HG03442 (cell line): ENCODE data around the gene SLC29A3.

ENCODE experiments used
- ATAC-seq: cut with Tn5 transposase; IDR thresholded peaks from one replicate; pipeline ENCODE4 v1.9.1; 2021; ENCODE audit warnings: mild to moderate bottlenecking, moderate library complexity; ENCODE audit not compliant: unreplicated experiment

SLC29A3 gene

DNA sequence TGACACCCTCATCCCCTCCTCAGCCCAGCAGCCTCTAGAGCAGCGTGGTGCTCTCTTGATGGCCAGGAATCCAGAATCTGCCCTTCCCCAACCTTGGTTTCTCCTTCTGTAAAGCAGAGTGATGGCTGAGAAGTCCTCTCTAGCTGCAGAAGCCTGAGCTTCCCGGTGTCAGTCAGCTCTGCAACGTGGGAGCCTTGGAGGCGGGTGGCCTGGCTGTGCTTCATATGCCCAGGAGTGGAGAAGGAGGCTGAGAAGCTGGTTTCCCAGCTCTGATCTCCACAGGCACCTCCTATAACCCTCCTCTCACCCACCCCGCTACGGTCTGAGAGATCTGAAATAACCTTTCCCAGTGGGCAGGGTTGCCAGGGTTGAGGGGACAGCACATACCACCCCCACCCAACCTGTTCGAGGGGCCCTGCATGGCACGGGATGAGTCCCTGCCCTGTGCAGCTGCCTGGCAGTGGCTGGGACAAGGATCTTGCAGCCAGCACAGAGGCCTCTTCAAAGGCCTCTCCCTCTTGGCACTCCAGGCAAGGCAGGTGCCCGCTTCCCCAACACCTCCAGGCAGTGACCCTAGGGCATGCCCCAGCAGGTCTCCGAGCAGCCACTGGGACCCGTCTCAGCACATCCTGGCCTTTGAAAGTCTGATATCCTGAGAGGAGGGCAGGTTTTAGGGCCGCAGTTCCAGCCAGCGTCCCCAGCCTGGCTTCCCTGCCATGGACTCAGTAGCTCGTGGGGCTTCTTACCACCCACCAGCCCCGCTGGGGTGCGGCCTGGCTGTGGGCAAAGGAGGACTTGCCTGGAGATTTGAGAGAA, 18.3 kb upstream of the SLC29A3 start:
- no peak for ATAC-seq

DNA sequence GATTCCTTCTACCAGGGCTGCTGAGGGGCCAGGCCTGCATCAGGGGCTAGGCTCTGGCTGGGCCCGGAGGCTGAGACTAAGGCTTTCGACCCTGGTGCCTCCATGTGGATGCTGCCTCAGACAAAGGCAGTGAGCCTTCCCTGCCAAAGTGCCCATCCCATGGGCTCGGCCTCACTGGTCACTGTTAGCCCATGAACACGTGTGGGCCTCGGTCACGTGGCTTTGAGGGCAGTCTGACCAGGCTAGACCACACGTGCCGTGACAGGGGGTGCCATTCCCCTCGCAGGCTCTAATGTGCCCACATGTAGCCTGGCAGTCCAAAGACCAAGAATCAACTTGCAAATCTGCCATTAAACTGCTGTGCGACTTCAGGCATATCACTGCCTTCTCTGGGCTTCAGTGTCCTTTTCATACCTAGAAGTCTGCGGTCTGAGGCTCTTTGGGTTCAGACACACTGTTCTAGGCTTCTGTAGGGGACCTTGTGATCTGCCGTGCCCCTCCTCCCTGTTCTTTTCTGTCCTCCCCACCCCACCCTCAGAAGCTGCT, 17.6 kb upstream of the SLC29A3 start:
- ATAC-seq: no peak

DNA sequence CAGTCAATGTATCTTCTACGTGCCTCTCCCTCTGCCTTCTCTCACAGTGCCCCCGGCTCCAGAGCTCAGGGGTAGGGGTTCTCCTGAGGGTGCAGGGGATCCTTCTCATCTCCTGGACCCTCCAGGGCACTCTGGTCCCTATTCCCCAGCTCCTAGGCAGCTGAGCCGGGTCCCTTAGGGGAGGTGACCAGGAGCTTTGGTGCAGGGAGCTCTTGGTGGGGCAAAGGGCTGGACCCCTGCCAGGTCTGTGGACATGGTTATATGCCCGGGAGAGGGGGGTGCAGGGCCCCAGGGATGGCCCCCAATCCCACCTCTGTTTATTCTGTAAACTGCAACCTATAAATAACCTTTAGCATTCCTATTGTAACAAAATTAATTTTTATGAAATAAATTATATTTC, 16.6 kb upstream of the SLC29A3 start:
- no peak for ATAC-seq

DNA sequence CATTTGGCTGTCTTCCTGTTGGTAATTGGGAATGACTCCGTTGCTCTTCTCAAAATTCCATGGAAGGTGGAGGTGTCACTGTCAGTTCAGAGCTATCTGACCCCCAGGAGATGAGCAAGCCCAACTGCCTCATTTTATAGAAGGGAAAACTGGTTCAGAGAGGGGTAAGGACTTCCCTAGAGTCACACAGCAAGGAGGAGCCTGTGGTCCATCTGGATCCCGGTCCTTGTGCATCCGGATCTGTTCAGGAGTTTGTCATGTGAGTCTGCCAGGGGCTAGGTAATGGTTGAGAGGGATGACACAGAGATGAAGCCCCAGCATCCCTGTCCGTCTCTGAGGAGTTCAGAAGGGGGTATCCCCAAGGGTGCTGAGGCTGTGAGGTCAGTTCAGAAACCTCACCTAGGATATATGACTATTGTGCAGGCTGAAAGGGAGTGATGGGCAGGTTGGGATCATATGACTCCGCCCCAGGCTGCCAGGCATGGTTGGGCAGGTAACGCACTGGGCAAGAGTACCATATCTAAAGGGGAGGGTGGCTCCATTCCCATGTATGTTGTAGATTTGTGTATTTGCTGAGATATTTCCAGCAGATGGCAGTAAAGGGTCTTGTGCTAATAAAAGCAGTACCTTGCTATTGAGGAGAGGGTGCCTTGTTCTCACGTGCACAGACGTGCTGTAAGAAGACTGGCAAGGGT, 16.0 kb upstream of the SLC29A3 start:
- ATAC-seq: no peak

DNA sequence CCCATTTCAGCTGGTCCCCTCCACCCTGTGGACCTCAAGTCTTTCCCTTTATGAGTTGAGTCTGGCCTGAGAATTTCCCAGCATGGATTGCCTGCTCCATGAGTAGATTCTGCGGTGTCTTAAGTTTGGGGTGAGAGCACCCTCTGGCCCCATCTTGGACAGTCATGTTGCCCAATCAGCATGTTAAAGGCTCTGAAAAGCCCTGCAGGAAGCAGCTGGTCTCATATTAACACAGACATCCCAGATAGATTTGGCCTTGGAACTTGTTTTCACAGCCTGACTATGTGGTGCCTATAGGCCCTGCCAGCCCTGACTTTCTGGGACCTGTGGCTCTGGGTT, 15.5 kb upstream of the SLC29A3 start:
- no peak for ATAC-seq

DNA sequence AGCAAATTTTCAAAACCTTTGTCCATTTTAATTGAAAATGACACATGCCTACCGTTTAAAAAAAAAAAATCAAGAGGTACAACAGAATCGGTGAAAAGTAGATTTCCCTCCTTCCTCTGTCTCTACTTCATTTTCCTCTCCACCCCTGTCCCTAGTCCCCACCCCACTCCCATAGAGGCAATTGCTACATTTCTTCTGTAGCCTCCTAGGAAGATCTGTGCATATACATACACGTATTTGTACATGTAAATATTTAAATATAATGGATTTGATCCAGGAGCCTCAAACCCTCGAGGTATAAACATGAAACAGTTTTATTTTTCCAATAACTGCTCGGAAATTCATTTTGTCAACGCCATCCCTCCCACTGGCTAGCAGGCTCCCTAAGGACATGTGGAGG, 14.1 kb upstream of the SLC29A3 start:
- ATAC-seq: no peak

DNA sequence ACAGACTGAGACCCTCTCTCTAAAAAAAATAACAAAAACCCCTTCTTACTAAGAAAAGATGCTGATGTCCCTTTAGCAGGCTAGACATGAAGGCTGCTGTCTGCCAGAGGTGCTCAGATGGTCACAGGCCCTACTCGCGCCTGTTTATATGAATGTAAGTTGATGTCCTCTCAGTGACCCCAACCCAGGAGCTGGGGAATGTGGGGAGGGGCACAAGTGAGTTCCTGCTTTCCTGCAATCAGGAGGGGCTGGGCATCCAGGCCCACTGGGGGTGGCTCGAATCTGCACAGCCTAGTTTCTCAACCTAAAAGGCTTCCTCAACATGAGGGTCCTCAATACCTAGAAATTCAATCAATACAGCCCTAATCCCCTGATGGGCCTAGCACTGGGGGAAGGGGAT, 12.1 kb upstream of the SLC29A3 start:
- no peak for ATAC-seq

DNA sequence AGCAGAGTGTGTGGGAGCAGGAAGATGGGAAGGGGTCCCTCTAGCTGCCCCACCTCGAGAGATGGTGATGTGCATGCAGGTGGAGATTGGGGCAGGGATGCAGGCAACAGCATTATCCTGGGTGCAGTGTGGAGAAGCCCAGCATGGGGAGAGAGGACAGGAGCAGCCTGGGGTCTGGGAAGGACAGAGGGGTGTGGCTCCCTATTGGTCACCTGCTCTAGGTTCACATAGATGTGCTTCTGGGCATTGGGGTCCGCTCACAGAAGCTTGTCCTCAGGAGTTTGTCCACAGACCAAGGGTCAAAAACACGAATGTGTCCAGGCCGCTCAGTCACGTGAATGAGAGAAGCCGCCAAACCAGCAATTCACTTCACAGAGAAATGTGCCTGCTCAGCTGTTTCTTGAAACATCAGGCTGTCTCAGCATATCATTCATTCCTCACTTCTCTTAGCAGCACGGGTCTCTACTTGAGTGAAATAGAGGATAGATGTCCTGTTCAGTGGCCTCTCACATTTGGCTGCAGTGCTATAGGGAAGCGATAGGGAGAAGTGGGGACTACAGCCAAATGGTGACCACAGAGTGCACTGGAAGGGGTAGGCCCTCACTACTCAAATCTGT, 11.5 kb upstream of the SLC29A3 start:
- no peak for ATAC-seq

DNA sequence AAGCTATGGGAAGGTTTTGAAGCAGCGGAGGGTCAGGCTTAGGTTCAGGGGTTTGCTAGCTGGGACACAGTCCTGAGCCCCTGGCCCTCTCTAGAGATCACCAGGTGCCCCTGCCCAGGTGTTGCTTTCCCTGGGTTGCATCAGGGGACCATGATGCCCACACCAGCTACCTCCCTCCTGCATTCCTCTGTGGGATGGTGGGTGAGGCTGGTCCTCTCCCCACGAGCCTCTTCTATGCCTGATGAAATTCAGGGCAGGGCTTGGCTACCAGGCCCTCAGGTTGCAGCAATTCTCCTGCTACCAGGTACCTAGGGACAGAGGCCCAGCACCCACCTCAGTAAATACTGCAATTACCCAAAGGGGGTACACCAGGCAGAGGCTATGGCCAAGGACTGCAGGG, 10.8 kb upstream of the SLC29A3 start:
- ATAC-seq: no peak

DNA sequence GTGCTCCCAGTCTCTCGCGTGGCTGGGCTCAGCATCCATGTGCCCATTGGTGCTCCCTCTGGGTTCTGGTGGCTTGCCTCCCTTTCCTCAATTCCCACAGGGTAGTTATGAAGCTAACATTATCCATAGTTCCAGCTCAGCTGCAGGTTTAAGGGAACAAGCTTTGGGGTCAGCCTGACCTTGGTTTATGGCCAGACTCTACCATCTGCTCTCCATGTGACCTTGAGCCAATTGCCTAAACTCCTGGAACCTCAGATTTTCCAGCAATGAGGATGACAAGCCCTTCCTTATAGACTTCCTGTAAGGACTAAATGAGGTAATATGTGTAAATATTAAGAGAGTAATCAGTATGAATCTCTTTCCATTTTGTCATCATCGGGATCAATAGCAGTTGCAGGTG, 10.1 kb upstream of the SLC29A3 start:
- ATAC-seq: no peak

DNA sequence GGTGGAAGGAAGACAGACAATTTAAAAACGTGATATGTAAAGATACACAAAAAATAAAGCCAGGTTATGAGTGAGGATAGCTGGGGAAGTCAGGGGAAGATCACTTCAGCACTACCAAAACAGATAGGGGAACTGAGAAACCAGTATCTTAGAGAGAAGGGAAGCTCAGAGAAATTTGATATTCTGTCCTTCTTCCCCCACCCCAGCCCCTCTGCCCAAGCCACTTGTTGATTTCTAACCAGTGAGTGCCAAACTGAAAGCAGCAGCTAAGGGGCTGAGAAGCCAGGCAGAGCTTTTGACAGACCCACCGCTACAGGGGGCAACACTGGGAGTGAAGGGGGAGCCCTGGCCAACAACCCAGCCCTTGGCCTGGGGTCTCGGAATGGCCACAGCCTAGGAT, 9.1 kb upstream of the SLC29A3 start:
- no peak for ATAC-seq

DNA sequence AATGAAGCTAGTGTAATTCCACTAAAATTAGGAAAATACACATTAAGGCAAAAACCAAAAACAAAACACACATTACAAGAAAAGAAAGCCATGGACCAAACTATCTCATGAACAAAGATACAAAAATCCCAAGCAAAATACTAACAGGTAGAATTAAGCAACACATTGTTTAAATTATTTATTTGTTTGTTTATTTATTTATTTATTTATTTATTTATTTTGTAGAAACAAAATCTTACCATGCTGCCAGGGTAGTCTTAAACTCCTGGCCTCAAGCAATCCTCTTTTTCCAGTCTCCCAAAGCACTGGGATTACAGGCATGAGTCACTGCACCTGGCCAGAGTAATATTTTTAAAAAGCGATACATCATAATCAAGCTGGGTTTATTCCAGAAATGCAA, 6.8 kb upstream of the SLC29A3 start:
- no peak for ATAC-seq

DNA sequence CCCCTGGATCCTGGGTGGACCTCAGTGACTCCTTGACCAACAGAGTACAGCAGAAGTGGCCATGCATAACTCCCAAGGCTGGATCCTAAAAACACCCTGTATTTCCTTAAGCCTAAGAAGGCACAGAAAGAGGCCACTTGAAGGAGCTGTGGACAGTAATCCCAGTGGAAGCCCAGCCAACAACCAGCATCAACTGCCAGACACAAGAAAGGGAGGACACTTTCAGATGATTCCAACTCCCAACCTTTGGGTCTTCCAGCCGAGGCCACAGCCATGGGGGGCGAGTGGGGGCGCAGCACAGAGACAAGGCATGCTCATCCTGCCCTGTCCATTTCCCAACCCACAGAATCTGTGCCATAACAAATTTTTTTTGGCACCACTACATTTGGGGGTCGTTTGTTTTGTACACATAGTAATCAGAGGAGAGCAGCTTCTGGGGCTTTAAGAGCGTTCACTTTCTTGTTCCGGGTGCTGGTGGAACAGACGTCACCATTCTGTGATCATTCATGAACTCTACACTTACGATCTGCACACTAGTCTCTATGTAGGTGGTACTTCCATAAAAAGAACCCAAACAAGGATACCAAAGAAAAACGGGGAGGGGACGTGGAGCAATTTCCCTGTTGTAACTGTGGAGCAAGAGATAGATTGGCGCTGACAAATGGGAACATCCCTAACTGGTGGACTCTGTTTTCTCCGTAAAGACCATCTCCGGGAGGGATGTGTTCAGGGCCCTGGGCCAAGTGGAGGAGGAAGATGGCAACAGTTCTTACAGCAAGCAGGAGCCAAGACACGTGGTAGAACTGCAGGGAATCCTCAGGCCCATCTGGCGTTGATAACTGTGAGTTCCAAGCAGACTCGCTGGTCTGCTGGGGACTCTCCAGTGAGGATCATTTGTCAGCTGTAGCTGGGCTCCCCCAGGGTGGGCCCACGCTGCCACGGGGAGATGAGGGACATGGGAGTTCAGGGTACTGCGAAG, 6.0 kb upstream of the SLC29A3 start:
- no peak for ATAC-seq

DNA sequence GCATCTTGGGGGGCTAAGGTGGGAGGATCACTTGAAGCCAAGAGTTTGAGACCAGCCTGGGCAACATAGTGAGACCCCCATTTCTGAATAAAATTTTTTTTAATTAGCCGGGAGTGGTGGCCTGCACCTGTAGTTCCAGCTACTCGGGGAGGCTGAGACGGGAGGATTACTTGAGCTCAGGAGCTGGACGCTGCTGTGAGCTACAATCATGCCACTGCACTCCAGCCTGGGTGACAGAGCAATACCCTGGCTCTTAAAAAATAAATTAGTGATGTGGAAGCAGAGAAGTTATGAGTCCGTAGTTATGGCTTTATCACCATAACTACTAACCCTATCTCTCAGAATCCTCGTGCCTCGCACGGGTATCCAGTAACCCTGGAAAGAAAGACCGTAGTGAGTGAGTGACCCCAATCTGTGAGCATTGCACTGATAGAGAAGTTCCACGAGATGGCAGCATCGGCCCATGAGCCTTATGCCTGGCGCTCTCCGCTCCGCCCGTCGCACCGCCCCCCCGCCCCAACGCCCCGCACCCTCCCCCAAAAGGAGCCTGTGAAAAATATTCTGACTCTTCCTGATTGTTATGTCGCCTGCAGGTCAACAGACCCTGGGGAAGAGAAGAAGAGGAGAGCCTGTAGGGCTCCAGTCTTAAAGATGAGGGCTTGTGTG, 4.9 kb upstream of the SLC29A3 start:
- ATAC-seq: no peak

DNA sequence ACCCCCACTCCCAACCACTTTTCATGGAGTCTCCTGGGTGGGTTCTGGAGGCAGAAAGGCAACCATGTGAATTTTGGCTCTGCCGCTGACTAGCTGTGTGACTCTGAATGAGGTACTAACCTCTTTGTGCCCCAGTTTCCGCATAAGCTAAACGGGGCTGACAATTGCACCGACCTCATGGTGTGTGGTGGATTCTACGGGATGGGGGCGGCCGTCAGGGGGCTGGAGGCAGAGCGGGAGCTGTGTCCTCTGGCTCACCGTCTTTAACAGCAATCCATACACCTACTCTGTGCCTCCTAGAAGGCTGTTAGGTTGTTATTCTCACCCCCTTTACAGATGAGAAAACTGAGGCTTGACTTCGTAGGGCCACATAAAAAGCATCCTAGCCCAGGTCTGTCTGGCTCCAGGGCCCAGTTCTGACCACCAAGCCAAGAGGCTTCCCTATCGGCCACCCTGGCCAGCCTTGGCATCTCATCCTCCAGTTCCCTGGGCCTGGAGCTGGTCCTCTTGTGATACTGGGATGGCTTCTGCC, 4.3 kb upstream of the SLC29A3 start:
- no peak for ATAC-seq

DNA sequence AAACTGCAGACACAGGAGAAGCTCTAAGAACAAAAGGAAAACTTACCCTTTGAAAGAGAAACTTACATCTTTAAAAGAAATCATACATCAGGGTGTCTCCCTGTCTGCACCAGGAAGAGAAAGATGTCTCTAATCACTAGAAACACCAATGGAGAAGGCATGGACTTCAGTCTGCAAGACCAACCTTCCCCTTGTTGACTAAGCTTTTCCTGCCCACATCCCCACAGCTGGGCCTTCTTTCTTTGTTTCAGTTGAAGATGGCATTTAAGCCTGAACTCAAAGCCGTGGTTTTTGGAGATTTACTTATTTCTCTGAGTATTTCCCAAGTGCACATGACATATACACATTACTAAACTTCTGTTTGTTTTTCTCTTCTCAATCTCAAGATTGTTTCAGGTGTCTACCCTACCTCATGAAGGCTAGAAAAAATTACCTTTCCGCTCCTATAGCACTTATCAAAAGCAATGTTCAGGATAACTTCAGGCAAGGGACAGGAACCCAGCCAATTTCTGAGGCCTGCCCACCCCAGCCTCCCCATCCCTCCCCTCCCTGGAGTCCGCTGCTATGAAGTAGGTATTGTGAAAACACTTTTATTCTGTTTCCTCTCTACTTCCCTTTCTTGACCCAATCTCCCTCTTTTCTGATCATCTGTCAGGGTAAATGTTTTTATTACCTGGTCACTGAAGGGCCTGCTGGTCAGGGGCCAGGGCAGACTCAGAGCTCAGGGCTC, 2.8 kb upstream of the SLC29A3 start:
- no peak for ATAC-seq

DNA sequence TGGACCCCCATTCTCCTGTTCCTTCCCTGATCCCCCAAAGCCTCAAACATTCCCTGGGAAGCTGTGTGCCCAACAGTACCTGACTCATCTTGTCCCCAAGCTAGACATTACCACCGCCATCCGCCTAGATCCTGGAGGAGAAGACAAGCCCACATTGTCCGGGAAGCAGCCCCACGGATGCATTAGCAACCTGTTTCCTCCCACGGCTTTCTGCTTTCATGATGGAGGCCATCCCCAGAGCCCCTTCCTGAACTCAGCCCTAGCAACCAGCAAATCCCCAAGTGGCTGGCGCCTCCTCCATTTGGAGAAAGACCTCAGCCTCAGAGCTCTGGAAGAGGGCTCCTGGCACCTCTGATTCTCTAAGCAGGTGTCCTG, 2.3 kb upstream of the SLC29A3 start:
- no peak for ATAC-seq

DNA sequence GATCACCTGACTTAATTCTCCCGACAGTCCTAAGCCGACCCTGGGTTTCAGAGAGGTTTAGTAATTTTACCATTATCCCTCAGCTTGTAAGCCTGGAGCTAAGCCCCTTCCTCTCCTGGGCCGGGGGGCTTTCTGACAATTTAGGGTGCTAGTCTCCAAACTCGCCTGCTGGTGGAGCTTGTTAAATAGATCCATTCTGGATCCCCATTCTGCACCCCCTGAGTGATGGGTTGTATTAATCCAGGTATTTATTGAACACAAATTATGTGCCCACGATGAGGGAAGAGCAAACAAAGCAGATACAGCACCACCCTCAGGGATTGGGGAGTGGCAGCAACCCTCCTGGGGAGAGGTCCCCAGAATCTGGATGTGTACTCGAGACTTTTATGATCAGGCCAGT, 1.3 kb upstream of the SLC29A3 start:
- no peak for ATAC-seq

DNA sequence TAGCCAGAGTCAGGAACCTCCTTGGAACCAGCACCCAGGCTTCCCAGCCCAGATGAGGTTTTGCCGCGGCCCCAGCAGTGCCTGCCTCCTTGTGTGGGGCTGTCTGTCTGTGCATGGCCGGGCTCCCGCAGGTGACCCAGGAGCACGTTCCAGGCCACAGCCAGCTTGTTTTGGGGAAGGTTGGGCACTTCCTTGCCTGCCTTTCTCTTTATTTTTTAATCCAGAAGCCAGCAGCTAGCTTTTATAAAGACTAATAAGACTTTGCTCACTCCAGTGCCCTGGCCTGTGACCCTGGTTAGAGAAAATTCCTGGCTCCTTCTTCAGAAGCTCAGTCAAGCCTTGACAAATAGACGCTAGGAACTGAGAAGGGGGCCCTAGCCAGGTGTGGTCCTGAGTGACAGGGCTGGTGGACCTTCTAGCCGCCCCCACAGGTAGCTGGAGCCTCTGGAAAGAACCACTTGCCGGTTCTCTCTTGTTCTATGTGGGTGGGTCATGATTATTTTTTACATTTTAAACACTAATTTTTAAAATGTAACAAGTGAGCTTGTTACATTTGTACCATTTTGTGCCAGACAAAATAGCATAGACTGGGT, 837 bp downstream of the SLC29A3 start:
- ATAC-seq: no peak
